ENCODE data around the gene BABAM2.

GRCh38 chr2:28174211-28174610 lies 283.7 kb downstream of the BABAM2 start:
- TF ChIP-seq CTCF (IDR thresholded peaks at IDR 0.05; ENCODE audit: insufficient read depth, low read depth, low read length): no peak
- no peak for TF ChIP-seq EZH2 (IDR thresholded peaks at IDR 0.05; ENCODE audit: insufficient read depth, low read length)
